ENCODE data around the gene NR3C2. TPM values are rescaled to one million over a fixed set of nuclear protein-coding genes. Genes with fewer than 3 reads are reported as not detected.

Gene NR3C2
- total RNA-seq, 1 experiment from 2014 or later: 0.63 TPM

DNA sequence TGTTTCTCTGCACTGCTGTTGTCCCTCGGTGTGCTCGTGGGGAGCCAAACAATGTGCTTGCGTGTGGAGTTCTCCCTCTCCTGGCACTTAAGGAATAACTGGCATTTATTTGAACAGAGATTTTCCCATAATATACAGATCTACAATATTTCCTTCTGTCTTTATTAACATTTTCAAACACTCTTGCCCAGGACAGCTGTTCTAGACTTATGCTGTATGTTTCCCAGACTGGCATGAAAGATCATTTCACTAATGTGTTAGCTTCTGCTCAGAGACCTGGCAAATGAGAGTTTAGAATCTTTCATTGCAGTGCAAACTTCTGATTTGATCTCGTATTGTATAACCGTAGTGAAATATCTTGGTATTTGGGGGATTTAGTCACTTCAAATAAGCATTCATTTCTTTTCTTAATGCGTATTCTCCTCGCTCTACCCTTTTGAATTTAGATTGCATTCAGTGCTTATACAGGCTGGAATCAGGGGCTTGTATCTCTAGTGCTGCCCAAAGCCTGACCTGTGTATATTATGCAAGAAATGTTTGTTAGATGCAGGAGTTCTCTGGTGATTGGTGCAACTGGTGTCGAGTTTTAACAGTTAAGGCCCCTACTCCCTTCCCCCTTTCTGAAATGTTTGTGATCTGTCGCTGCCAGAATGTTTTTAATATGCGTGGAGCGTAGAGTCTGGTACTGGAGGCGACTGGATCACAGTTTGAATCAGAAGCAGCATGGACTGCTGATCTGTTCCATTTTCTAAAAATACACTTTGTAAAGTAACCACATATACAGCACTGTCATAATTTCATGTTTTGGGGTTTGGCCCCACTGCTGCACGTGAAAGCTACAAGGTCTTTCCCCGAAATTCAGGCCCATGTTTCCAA lies 384.0 kb downstream of the NR3C2 start:
- DNase-seq: no peak
- Histone ChIP-seq H3K4me1 (peaks cover 35% of the 10 kb centered on the region), H3K27ac (no peak overlapping the region)

DNA sequence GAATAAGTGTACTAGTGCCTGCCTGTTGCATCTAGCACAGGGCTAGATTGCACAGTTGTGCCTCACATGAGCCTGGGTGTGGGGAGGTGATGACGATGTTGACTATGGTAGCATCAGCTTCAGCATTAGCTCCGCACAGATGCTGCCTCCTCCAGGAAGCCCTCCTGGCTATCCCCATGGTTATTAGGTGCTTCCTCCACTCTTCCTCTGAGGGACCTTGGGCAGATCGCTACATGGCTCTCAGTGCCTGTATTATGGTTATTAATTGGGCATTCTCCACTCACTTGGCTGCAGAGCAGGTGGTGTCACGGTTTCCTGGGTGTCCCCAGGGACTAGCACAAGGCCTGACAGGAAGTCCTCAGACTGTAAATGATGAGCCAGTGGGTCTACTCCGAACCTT lies 384.7 kb downstream of the NR3C2 start:
- no peaks in the 10 kb centered on the region for H3K9me3 ChIP-seq (replicated peaks)
- H3K36me3 ChIP-seq: no peaks in the 10 kb centered on the region
- peaks cover 35% of the 10 kb centered on the region for H3K4me1 ChIP-seq
- DNase-seq: no peak
- no peak overlapping the region for H3K27ac ChIP-seq
- H3K27me3 ChIP-seq: no peaks in the 10 kb centered on the region
- H3K4me3 ChIP-seq: no peak overlapping the region

More for the DNA sequence above, 384.0 kb downstream of the NR3C2 start:
- Histone ChIP-seq H3K4me3 (no peak overlapping the region), H3K36me3 (no peaks in the 10 kb centered on the region), H3K27me3 (no peaks in the 10 kb centered on the region), H3K9me3 (replicated peaks) (no peaks in the 10 kb centered on the region)

DNA sequence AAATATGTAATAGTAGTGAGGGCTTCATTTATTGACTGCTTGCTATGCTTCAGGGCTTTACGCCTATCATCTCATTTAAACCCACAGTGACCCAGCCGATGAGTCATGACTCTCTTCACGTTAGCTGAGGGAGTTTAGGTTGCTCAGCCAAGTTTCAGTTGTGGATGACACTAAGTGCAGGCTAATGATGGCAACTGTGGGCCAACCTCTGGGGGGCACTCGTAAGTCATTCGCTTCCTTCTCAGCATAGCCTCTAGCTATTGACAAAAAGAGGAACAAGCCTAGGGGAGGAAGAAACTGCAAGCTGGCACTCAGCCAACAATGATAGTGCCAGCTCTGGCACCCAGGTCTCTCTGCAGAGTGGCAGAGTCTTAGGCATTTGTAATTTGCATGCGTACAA lies 385.3 kb downstream of the NR3C2 start:
- H3K4me1 ChIP-seq: peaks cover 32% of the 10 kb centered on the region
- no peaks in the 10 kb centered on the region for H3K27me3 ChIP-seq
- no peak overlapping the region for H3K4me3 ChIP-seq
- no peak overlapping the region for H3K27ac ChIP-seq
- H3K36me3 ChIP-seq: no peaks in the 10 kb centered on the region
- H3K9me3 ChIP-seq (replicated peaks): no peaks in the 10 kb centered on the region
- DNase-seq: peak; percentile 27 to 49

DNA sequence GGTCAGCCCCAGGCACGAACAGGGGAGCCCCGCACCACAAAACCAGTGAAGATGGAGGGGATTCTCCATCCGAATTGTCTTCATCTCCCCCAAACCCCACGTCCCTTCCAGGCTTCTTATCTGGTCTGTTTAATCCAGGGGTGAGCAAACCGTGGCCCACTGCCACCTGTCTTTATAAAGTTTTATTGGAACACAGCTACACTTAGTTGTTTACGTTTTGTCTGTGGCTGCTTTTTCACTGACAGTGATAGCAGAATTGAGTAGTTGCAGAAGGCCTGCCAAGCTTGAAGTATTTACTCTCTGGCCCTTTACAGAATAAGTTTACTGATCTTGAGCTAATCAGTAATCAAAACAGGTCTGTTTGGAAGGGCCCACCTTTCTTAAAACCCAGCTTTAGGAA lies 386.4 kb downstream of the NR3C2 start:
- no peak for DNase-seq
- H3K36me3 ChIP-seq: no peaks in the 10 kb centered on the region; the same call in 1 of the 2 replicates
- peaks cover 32% of the 10 kb centered on the region for H3K4me1 ChIP-seq
- H3K4me3 ChIP-seq: no peak overlapping the region
- H3K27ac ChIP-seq: no peak overlapping the region
- no peaks in the 10 kb centered on the region for H3K9me3 ChIP-seq (replicated peaks)
- no peaks in the 10 kb centered on the region for H3K27me3 ChIP-seq

DNA sequence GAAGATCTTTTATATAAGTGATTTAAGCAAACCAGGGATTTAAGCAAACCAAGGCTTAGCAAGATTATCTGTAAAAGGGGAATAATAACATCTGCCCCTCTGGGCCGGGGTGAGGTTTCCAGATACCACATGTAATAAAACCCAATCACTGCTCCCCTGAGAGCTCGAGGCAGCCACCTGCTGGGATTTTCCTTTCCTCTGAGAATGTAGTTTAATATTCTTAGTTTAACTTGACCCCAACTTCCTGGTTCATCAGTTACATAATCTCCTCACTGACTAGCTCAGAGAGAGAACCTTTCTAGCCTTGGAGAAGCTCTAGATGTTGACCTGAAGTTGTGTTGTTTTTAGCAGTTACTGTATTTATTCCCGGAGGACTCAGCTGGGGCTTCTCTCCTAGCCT lies 387.9 kb downstream of the NR3C2 start:
- H3K4me3 ChIP-seq: no peak overlapping the region
- peaks cover 32% of the 10 kb centered on the region for H3K4me1 ChIP-seq
- H3K9me3 ChIP-seq (replicated peaks): no peaks in the 10 kb centered on the region
- no peaks in the 10 kb centered on the region for H3K27me3 ChIP-seq
- DNase-seq: peak; percentile 55 to 79
- peaks cover 2% of the 10 kb centered on the region; the same call in 1 of the 2 replicates for H3K36me3 ChIP-seq
- no peak overlapping the region for H3K27ac ChIP-seq

DNA sequence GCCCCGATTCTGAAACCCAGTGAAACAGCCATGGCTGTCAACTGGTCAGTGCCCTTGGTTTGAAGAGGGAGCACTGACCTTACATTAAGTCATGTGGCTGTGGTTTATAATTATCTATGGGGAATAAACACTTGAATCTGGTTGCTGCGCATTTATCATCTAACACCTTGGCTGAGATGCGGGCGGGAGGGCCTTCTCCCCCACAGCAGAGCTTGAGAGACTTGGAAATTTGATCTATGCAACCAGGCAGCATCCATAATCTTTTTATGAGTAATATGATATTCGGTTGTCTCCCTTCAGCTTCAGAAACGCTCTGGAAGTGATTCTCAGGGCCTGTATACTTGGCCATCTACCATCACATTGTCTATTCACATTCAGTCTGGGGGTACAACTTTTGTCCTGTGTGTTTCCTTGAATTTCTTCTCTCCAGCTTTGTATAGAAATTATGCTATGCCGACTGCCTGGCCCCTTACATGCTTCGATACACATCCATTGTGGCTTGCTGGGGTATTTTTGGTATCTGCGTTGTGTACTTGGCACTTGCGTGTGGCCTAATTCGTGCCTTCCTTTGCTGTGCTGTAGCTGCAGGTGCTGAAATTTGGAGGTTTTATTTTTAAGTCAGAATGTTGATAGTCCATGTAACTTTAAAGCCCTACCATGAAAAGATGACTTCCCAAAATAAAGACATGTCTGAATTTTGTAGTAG lies 388.8 kb downstream of the NR3C2 start:
- no peaks in the 10 kb centered on the region for H3K9me3 ChIP-seq (replicated peaks)
- peak; percentile 25 to 60 for DNase-seq
- peaks cover 32% of the 10 kb centered on the region for H3K4me1 ChIP-seq
- H3K36me3 ChIP-seq: peaks cover 6% of the 10 kb centered on the region; the same call in 1 of the 2 replicates
- no peaks in the 10 kb centered on the region for H3K27me3 ChIP-seq
- no peak overlapping the region for H3K4me3 ChIP-seq
- H3K27ac ChIP-seq: no peak overlapping the region

DNA sequence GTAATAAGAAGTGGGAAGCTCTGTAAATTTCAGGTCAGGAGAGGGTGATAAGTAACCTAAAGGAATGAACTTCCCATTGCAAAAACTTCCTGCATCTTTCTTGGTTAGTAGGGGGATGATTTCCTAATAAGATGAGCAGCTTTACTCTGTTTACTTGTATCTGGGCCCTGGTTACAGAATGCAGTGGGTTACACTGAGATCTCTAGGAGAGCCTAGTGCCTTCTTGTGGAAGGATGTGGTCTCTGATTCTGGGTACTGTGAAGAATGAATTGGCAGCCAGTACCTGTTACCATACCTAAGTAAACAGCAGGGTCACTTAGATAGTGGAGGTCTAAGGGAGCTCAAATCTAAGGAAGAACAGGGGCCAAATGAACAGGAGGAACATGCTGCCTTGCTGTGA lies 389.8 kb downstream of the NR3C2 start:
- Histone ChIP-seq H3K27ac (no peak overlapping the region), H3K27me3 (no peaks in the 10 kb centered on the region), H3K4me1 (peaks cover 32% of the 10 kb centered on the region), H3K9me3 (replicated peaks) (no peaks in the 10 kb centered on the region), H3K4me3 (no peak overlapping the region), H3K36me3 (peaks cover 6% of the 10 kb centered on the region)
- DNase-seq: no peak

DNA sequence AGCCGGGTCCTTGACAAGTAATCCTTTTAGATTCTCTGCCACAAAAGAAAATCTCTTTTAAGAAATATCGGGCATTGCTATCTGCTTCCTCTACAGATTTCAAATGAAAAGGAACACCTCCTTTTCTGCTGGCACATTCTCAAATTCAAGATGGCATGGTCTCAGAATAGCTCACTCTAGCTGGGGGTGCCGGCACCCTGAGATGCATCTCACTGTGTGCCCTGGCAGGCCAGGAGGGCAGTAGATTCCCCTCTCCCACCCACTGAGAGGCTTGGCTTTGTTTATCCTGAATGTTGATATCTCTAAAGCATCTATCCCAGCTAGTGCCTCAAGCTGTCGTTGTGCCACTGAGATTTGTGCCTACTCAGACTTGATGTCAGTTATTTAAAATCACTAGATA lies 390.8 kb downstream of the NR3C2 start:
- no peak for DNase-seq
- Histone ChIP-seq H3K4me3 (no peak overlapping the region), H3K9me3 (replicated peaks) (no peaks in the 10 kb centered on the region), H3K4me1 (peaks cover 25% of the 10 kb centered on the region), H3K27me3 (no peaks in the 10 kb centered on the region), H3K27ac (no peak overlapping the region), H3K36me3 (peaks cover 6% of the 10 kb centered on the region)

DNA sequence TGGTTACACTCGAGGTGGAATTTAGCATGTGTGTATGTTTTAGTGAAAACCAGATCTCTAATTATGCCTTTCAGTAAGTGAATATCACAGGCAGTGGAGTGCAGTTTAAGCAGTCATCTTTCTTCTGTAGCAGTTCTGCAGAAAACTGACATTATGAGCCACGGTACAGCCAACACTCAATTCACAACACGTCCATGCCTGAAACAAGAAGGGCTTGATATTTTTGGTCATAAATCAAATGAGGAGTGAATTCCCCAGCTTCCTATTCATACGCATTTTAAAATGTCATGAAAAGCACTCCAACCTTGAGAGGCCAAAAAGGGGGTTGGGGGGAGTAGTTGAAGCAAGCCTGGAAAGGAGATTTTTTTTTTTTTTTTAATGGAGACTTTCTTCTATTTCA lies 393.6 kb downstream of the NR3C2 start:
- no peak for DNase-seq
- H3K27ac ChIP-seq: no peak overlapping the region
- H3K4me1 ChIP-seq: peaks cover 9% of the 10 kb centered on the region
- H3K36me3 ChIP-seq: peaks cover 6% of the 10 kb centered on the region
- no peak overlapping the region for H3K4me3 ChIP-seq
- H3K27me3 ChIP-seq: no peaks in the 10 kb centered on the region
- H3K9me3 ChIP-seq (replicated peaks): no peaks in the 10 kb centered on the region

DNA sequence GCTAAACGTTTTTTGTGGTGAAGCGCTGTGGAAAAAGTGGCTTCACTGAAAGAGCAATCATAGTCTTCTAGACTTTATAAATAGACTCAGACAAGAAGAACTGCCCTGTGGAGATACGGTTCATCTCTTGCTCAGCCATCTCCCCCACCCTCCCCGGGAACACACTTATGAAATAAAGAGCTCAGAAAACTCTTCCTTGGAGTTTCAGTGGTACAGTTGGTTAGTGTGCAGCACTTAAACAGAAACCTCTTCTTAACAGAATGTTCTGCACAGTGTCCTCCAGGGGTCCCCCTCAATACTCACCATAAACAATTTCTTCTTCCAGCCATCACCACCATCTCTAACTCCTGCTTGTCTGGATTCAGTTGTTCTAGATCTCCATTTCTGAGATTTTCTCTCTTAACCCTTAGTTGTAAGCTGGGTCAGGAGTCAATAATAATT lies 397.3 kb downstream of the NR3C2 start:
- no peak overlapping the region for H3K4me3 ChIP-seq
- H3K36me3 ChIP-seq: peaks cover 6% of the 10 kb centered on the region; the same call in 1 of the 2 replicates
- no peak for DNase-seq
- no peaks in the 10 kb centered on the region for H3K9me3 ChIP-seq (replicated peaks)
- no peaks in the 10 kb centered on the region for H3K27me3 ChIP-seq
- no peaks in the 10 kb centered on the region for H3K4me1 ChIP-seq
- no peak overlapping the region for H3K27ac ChIP-seq

DNA sequence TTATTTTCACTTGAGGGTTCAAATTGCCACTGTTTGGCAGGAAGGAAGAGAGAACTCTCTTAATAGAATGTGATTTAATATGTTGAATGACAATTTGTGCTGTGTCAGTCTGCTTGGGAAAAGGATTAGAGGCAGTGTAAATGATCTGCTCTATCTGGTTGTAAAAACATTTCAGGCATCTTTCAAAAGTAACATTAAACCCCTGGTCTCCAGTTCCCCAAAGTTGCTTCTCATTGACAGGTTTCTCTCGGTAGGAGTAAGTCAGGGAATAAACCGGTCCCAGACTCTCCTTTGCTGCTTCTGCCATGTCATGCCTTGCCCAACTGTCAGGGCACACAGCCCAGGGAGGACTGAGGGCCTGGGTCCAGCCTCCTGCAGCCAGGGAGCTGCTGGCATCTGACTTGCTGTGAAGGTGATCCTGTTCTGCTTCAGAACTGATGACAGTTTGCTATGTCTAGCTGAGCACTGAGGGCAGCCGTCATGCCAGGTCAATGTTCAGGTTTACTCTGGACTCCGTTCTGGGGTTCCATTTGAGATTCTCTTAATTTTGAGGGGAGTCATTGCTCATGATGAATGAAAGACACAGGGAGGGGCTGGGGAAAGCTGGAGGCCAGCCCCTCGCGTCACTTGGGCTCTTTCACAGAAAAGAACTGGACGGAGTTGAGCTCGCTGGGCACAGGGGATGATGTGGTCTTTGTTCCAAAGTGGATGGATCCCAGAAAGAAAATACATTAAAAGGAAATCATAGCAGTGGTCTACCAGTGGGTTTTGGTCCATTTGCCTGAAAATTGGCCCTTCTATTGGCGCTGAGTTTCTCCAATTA lies 397.9 kb downstream of the NR3C2 start:
- no peak for DNase-seq
- no peaks in the 10 kb centered on the region for H3K9me3 ChIP-seq (replicated peaks)
- no peaks in the 10 kb centered on the region for H3K4me1 ChIP-seq
- peaks cover 4% of the 10 kb centered on the region; the same call in 1 of the 2 replicates for H3K36me3 ChIP-seq
- no peak overlapping the region for H3K27ac ChIP-seq
- no peaks in the 10 kb centered on the region for H3K27me3 ChIP-seq
- H3K4me3 ChIP-seq: no peak overlapping the region

DNA sequence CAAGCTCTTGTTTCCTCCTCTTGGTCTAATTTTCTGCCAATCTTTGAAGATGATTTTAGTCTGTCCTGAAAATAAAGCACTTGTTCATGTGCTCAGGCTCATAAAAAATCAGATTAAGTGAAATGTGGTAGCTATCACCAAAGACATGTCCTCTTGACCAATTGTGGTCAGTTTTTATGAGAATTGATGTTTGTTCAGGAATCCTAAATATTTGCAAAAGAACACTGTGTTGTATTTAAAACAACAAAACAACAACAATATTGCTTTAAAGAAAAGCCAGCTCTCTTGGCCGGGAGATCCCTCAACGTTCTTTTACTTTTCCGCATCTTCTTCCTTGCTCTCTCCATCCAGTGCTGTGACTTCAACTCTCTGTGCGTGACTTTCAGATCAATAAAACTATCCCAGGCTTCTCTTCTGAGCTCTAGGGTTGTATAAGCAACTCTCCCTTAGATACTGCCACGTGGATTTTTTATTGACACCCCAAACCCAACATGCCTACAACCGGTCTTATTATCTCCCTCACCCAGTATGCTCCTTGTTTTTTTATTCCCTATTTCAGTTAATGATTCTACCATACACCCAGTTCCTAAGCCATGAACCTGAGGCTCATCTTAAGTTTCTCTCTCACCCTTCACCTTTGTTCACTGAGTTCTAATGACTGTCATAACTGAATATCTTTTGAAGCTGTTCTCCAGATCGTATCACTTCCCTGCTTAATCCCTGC lies 400.4 kb downstream of the NR3C2 start:
- no peaks in the 10 kb centered on the region for H3K27me3 ChIP-seq
- no peak for DNase-seq
- H3K4me3 ChIP-seq: no peak overlapping the region
- H3K27ac ChIP-seq: no peak overlapping the region
- no peaks in the 10 kb centered on the region for H3K36me3 ChIP-seq
- H3K9me3 ChIP-seq (replicated peaks): no peaks in the 10 kb centered on the region
- H3K4me1 ChIP-seq: no peaks in the 10 kb centered on the region

DNA sequence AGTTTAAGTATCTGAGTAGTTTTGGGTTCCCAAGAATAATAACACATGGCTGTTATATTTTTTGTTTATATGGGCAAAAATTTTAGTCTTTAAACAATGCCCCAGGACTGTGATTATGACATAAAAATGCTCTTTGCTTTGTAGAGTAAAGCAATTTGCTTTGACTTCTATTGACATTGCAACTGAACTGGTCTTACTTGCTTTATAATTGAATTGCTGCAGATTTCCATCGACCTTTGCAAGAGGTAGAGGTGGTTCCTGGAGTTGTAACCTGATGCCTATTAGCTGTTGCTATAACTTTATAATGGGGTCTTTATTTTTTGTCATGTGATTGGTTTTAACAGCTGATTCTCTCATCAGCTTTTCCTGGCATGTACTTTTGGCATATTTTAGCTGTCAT lies 407.4 kb downstream of the NR3C2 start:
- no peaks in the 10 kb centered on the region for H3K36me3 ChIP-seq
- peak in 1 of 2 experiments; percentile 47 for DNase-seq
- no peak overlapping the region for H3K4me3 ChIP-seq
- no peaks in the 10 kb centered on the region for H3K9me3 ChIP-seq (replicated peaks)
- H3K27ac ChIP-seq: no peak overlapping the region
- peaks cover 8% of the 10 kb centered on the region for H3K4me1 ChIP-seq
- H3K27me3 ChIP-seq: no peaks in the 10 kb centered on the region

DNA sequence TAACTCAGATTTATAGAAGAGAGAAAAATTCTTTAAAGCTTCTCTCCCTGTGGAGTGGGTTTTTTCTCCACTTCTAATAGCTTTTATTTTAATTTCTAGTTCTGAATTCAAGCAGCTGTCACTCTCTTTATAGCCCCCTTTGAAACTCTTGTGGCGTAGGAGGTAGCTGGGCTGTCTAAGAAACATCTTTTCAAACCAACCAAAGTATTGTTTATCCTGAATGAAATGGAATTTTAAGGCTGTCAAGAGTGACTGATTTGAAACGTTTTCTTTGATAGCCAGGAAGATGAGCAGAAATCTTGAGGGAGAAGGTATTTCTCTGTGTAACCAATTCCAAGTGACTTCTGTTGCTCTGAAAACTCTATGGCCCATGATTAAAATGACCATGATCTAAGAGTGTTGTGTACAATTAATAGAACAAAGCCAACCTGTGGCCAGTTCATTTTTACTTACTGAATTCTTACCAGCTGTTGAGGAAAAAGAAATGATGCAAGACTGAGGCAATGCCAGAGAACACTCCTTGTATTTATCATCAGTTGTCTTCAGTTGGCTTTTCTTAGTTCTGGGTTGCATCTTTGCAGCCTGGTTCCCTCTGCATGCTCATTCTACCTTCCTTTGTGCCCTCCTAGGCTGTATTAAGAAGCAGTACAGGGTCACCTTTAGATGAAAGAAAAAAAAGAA lies 411.9 kb downstream of the NR3C2 start:
- no peak overlapping the region for H3K4me3 ChIP-seq
- peaks cover 4% of the 10 kb centered on the region; the same call in 1 of the 2 replicates for H3K9me3 ChIP-seq (replicated peaks)
- H3K4me1 ChIP-seq: peaks cover 8% of the 10 kb centered on the region
- no peak for DNase-seq
- no peaks in the 10 kb centered on the region for H3K36me3 ChIP-seq
- no peak overlapping the region for H3K27ac ChIP-seq
- H3K27me3 ChIP-seq: no peaks in the 10 kb centered on the region
